Measurements from ENCODE around the gene NLGN4Y. TPM values are rescaled to one million over a fixed set of nuclear protein-coding genes. Genes with fewer than 3 reads are reported as not detected.

The NLGN4Y gene
- polyA plus RNA-seq, 1 experiment = 16.0 TPM

GRCh38 chrY:14871971-14872370, 347.6 kb downstream of the NLGN4Y start:
- ChIA-PET CTCF (no interaction called here), POLR2A (no interaction called here)
- TF ChIP-seq CTCF (IDR thresholded peaks at IDR 0.05; ENCODE audit: insufficient read depth, low read depth, low read length) = no peak
- Histone ChIP-seq H3K27me3 (ENCODE audit: control insufficient read depth, insufficient read depth, low read length) (no peaks in the 10 kb centered on the region), H3K4me3 (ENCODE audit: low read depth, low read length) (no peak overlapping the region), H3K36me3 (ENCODE audit: control insufficient read depth, insufficient read depth, low read length) (no peaks in the 10 kb centered on the region)
- no peak for DNase-seq (ENCODE audit: low read depth)

Measured in BJ (cell line).